Stimulated activated memory B cell treated with anti-CD40 and anti-IgM and Interleukin-4, amounts not matched to agents 10 μg/mL and 1 μg/mL and 100 μg/mL, for 72 hours (primary cell): ENCODE measurements around the gene CLMN.

Source experiments
- ATAC-seq: fragments of 150-1000 bp; cut with Tn5 transposase; 2 replicates; pipeline ENCODE4 v1.10.0; 2021
- H3K27ac Mint-ChIP-seq: one replicate; pipeline ENCODE4 v1.8.0; 2022; ENCODE audit warnings: mild to moderate bottlenecking, mixed read lengths
- H3K27me3 Mint-ChIP-seq: one replicate; pipeline ENCODE4 v1.8.0; 2022; ENCODE audit warnings: mixed read lengths
- H3K36me3 Mint-ChIP-seq: one replicate; pipeline ENCODE4 v1.8.0; 2022; ENCODE audit warnings: mixed read lengths
- H3K4me1 Mint-ChIP-seq: one replicate; pipeline ENCODE4 v1.8.0; 2022; ENCODE audit warnings: mixed read lengths
- H3K4me3 Mint-ChIP-seq: one replicate; pipeline ENCODE4 v1.8.0; 2022; ENCODE audit warnings: mild to moderate bottlenecking, moderate library complexity, mixed read lengths
- H3K9me3 Mint-ChIP-seq: one replicate; pipeline ENCODE4 v1.8.0; 2022; ENCODE audit warnings: mixed read lengths

Gene CLMN

GRCh38 chr14:95352481-95352880 lies 32.8 kb upstream of the CLMN start:
- Mint-ChIP-seq H3K9me3 (peaks cover 10% of the 10 kb centered on the region), H3K27ac (no peak overlapping the region), H3K27me3 (peaks cover 24% of the 10 kb centered on the region), H3K36me3 (peaks cover 6% of the 10 kb centered on the region), H3K4me1 (peaks cover 7% of the 10 kb centered on the region), H3K4me3 (no peak overlapping the region)
- ATAC-seq: no peak

GRCh38 chr14:95349241-95349640 lies 29.5 kb upstream of the CLMN start:
- Mint-ChIP-seq H3K9me3 (peaks cover 3% of the 10 kb centered on the region), H3K36me3 (no peaks in the 10 kb centered on the region), H3K27ac (no peak overlapping the region), H3K27me3 (peaks cover 24% of the 10 kb centered on the region), H3K4me1 (peaks cover 7% of the 10 kb centered on the region), H3K4me3 (no peak overlapping the region)
- no peak for ATAC-seq

GRCh38 chr14:95348395-95349080 lies 28.8 kb upstream of the CLMN start:
- H3K36me3 Mint-ChIP-seq: no peaks in the 10 kb centered on the region
- ATAC-seq: no peak
- H3K4me1 Mint-ChIP-seq: peaks cover 2% of the 10 kb centered on the region
- peaks cover 19% of the 10 kb centered on the region for H3K27me3 Mint-ChIP-seq
- no peaks in the 10 kb centered on the region for H3K9me3 Mint-ChIP-seq
- no peak overlapping the region for H3K4me3 Mint-ChIP-seq
- H3K27ac Mint-ChIP-seq: no peak overlapping the region

- Mint-ChIP-seq H3K27me3 (peaks cover 6% of the 10 kb centered on the region), H3K9me3 (no peaks in the 10 kb centered on the region), H3K27ac (no peak overlapping the region), H3K36me3 (no peaks in the 10 kb centered on the region), H3K4me1 (no peaks in the 10 kb centered on the region), H3K4me3 (no peak overlapping the region)
- ATAC-seq: peak; percentile 12
Observed at GRCh38 chr14:95346820-95347219, 27.1 kb upstream of the CLMN start.

- ATAC-seq: no peak
- H3K4me3 Mint-ChIP-seq: no peak overlapping the region
Observed at GRCh38 chr14:95346266-95346665, 26.6 kb upstream of the CLMN start.

GRCh38 chr14:95345032-95345431 lies 25.3 kb upstream of the CLMN start:
- Mint-ChIP-seq H3K4me1 (no peaks in the 10 kb centered on the region), H3K4me3 (no peak overlapping the region), H3K9me3 (peaks cover 3% of the 10 kb centered on the region), H3K27me3 (no peaks in the 10 kb centered on the region), H3K36me3 (no peaks in the 10 kb centered on the region), H3K27ac (no peak overlapping the region)
- ATAC-seq: no peak

More at GRCh38 chr14:95346266-95346665, 26.6 kb upstream of the CLMN start:
- Mint-ChIP-seq H3K27ac (no peak overlapping the region), H3K36me3 (no peaks in the 10 kb centered on the region), H3K27me3 (peaks cover under 1% of the 10 kb centered on the region), H3K4me1 (no peaks in the 10 kb centered on the region), H3K9me3 (no peaks in the 10 kb centered on the region)

GRCh38 chr14:95344536-95344935 lies 24.8 kb upstream of the CLMN start:
- Mint-ChIP-seq H3K36me3 (no peaks in the 10 kb centered on the region), H3K4me3 (no peak overlapping the region), H3K4me1 (no peaks in the 10 kb centered on the region), H3K9me3 (peaks cover 3% of the 10 kb centered on the region), H3K27ac (no peak overlapping the region), H3K27me3 (no peaks in the 10 kb centered on the region)
- no peak for ATAC-seq

GRCh38 chr14:95341564-95341963 lies 21.9 kb upstream of the CLMN start:
- H3K27ac Mint-ChIP-seq: no peak overlapping the region
- H3K27me3 Mint-ChIP-seq: peaks cover 19% of the 10 kb centered on the region
- no peak overlapping the region for H3K4me3 Mint-ChIP-seq
- H3K9me3 Mint-ChIP-seq: peaks cover 3% of the 10 kb centered on the region
- H3K36me3 Mint-ChIP-seq: no peaks in the 10 kb centered on the region
- no peak for ATAC-seq
- peaks cover 6% of the 10 kb centered on the region for H3K4me1 Mint-ChIP-seq

- H3K36me3 Mint-ChIP-seq: no peaks in the 10 kb centered on the region
- H3K9me3 Mint-ChIP-seq: peaks cover 3% of the 10 kb centered on the region
- peaks cover 22% of the 10 kb centered on the region for H3K27me3 Mint-ChIP-seq
- H3K4me1 Mint-ChIP-seq: peaks cover 7% of the 10 kb centered on the region
- ATAC-seq: no peak
- H3K27ac Mint-ChIP-seq: no peak overlapping the region
- no peak overlapping the region for H3K4me3 Mint-ChIP-seq
Observed at GRCh38 chr14:95341115-95341514, 21.4 kb upstream of the CLMN start.

- no peak for ATAC-seq
- Mint-ChIP-seq H3K4me3 (no peak overlapping the region), H3K27me3 (peaks cover 22% of the 10 kb centered on the region), H3K9me3 (peaks cover 3% of the 10 kb centered on the region), H3K36me3 (no peaks in the 10 kb centered on the region), H3K4me1 (peaks cover 7% of the 10 kb centered on the region), H3K27ac (no peak overlapping the region)
Observed at GRCh38 chr14:95340201-95340697, 20.5 kb upstream of the CLMN start.

- Mint-ChIP-seq H3K4me3 (no peak overlapping the region), H3K9me3 (peaks cover 6% of the 10 kb centered on the region), H3K27ac (no peak overlapping the region), H3K4me1 (peaks cover 7% of the 10 kb centered on the region), H3K36me3 (no peaks in the 10 kb centered on the region), H3K27me3 (peaks cover 22% of the 10 kb centered on the region)
- no peak for ATAC-seq
Observed at GRCh38 chr14:95339301-95339865, 19.7 kb upstream of the CLMN start.

- Mint-ChIP-seq H3K27me3 (peaks cover 22% of the 10 kb centered on the region), H3K36me3 (no peaks in the 10 kb centered on the region), H3K9me3 (peaks cover 6% of the 10 kb centered on the region), H3K4me3 (no peak overlapping the region), H3K4me1 (peaks cover 7% of the 10 kb centered on the region), H3K27ac (peak overlapping the region; percentile 15)
- ATAC-seq: no peak
Observed at GRCh38 chr14:95338436-95338835, 18.7 kb upstream of the CLMN start.

- Mint-ChIP-seq H3K4me1 (peaks cover 7% of the 10 kb centered on the region), H3K4me3 (no peak overlapping the region), H3K9me3 (peaks cover 6% of the 10 kb centered on the region), H3K27ac (no peak overlapping the region), H3K27me3 (peaks cover 22% of the 10 kb centered on the region), H3K36me3 (no peaks in the 10 kb centered on the region)
- ATAC-seq: no peak
Observed at GRCh38 chr14:95337041-95337595, 17.4 kb upstream of the CLMN start.

- Mint-ChIP-seq H3K4me1 (peaks cover 7% of the 10 kb centered on the region), H3K9me3 (peaks cover 6% of the 10 kb centered on the region), H3K36me3 (no peaks in the 10 kb centered on the region), H3K4me3 (no peak overlapping the region), H3K27me3 (peaks cover 22% of the 10 kb centered on the region), H3K27ac (no peak overlapping the region)
- no peak for ATAC-seq
Observed at GRCh38 chr14:95336192-95336760, 16.6 kb upstream of the CLMN start.

GRCh38 chr14:95335071-95335470 lies 15.4 kb upstream of the CLMN start:
- Mint-ChIP-seq H3K27me3 (peaks cover 22% of the 10 kb centered on the region), H3K9me3 (peaks cover 3% of the 10 kb centered on the region), H3K4me3 (no peak overlapping the region), H3K36me3 (no peaks in the 10 kb centered on the region), H3K4me1 (peaks cover 7% of the 10 kb centered on the region), H3K27ac (no peak overlapping the region)
- ATAC-seq: no peak

GRCh38 chr14:95334044-95334443 lies 14.3 kb upstream of the CLMN start:
- H3K27ac Mint-ChIP-seq: no peak overlapping the region
- no peak overlapping the region for H3K4me3 Mint-ChIP-seq
- ATAC-seq: no peak
- peaks cover 22% of the 10 kb centered on the region for H3K27me3 Mint-ChIP-seq
- peaks cover 3% of the 10 kb centered on the region for H3K9me3 Mint-ChIP-seq
- peaks cover 17% of the 10 kb centered on the region for H3K4me1 Mint-ChIP-seq
- H3K36me3 Mint-ChIP-seq: no peaks in the 10 kb centered on the region
